22Rv1 (cell line): ENCODE data around the gene CRNKL1.

Experiments used
- CTCF ChIP-seq: fragments of 450-650 bp; IDR thresholded peaks from 2 replicates; pipeline ENCODE4 v1.5.1; 2017; ENCODE audit warnings: mild to moderate bottlenecking
- ZFX ChIP-seq: fragments of 450-650 bp; IDR thresholded peaks from 2 replicates; pipeline ENCODE4 v1.6.1; 2017; ENCODE audit warnings: antibody characterized with exemption, borderline replicate concordance

- TF ChIP-seq CTCF (no peak), ZFX (no peak)
Measured at GRCh38 chr20:20051767-20052073, 546 bp downstream of the CRNKL1 start.
